HG03460 (cell line): ENCODE measurements around the gene IFI16.
"Not testable (repeated sequence)": the region's sequence is repeated elsewhere in the genome, so short reads cannot be mapped to it uniquely, and the experiment has no call there.

Source experiments
- ATAC-seq: cut with Tn5 transposase; IDR thresholded peaks from one replicate; pipeline ENCODE4 v1.9.1; 2021; ENCODE audit not compliant: unreplicated experiment

Gene IFI16

GRCh38 chr1:159007726-159008125, 2.0 kb upstream of the IFI16 start:
- no peak for ATAC-seq

GRCh38 chr1:159008744-159009188, 941 bp upstream of the IFI16 start:
- peak; percentile 74 for ATAC-seq

DNA sequence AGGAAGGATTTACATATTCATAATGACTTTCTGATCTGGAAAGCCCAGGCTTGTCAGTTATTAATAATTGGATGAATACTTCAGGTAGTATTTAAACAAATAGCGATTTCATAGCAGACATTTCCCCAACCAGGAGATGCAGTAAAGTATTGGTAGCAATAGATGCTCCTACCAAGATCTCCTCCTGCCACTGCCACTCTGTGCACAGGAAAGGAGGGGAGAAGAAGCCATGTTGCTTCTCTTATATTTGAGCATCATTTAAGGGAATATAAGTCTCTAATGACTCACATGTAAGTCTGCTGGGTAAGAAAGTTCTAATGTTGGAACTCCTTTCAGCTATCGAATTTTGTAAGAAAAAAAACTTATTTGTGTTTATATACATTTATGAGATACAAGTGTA, 420 bp upstream of the IFI16 start:
- ATAC-seq, result no peak

DNA sequence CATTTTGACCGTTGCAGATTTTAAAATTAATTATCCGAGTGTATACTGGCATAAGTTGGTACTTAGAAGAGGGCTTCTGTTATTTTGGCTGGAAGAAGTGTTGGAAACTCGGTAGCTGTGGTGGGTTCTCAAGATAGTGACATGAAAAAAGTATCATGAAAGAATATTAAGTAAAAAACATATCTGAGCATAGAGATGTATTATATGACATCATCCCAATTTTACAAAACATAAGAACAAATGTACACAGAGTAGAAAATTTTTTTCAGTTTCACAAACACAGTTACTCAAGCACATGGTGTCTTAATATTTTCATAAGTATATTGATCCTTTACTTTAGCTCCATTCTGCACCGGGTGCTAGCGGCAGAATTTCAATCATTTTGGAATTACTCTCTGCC, 684 bp downstream of the IFI16 start:
- ATAC-seq, result no peak

- ATAC-seq, result not testable (repeated sequence)
Observed at GRCh38 chr1:159011001-159011400, 1.3 kb downstream of the IFI16 start.

DNA sequence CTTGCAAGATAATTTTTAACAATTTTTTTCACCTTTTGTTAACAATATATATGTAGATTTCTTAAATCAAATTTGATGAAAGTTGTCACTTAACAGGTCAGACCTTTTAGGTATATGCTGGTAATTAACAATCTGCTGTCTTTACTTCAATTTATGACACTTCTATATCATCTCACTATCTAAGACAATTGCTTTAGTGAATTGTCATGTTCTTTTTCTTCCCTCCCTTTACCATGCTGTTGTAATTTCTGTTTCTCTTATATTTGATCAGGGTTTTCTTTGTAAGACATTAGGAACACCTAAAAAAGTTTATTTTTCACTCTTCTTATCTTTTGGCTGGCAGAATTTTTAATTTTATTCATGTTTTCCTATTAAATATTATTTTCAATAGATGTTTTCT, 2.0 kb downstream of the IFI16 start:
- ATAC-seq, result no peak

- ATAC-seq, result peak; percentile 31
Observed at GRCh38 chr1:159012495-159012894, 2.8 kb downstream of the IFI16 start.

GRCh38 chr1:159014003-159014571, 4.4 kb downstream of the IFI16 start:
- ATAC-seq, result no peak

- ATAC-seq, result no peak
Observed at GRCh38 chr1:159014851-159015250, 5.1 kb downstream of the IFI16 start.

GRCh38 chr1:159015440-159015909, 5.8 kb downstream of the IFI16 start:
- ATAC-seq, result peak; percentile 95

DNA sequence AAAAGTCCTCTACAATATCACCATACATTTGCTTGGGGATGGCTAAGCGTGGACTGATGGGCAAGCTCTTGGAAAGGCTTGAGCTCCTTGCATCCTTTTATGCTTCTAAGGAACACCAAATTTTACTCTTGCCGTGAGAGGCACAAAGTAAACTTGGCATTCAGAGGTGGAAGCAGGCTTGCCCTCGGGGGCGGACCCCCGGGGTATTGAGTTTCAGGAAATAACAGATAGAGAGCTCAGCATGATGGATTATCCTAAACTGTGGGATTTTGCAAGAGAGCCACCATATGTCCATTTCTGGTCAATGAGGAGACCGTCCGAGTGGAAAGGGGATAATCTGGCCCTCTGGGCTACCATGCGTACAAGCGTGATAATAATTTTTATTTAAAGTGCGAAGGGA, 14.0 kb downstream of the IFI16 start:
- no peak for ATAC-seq

DNA sequence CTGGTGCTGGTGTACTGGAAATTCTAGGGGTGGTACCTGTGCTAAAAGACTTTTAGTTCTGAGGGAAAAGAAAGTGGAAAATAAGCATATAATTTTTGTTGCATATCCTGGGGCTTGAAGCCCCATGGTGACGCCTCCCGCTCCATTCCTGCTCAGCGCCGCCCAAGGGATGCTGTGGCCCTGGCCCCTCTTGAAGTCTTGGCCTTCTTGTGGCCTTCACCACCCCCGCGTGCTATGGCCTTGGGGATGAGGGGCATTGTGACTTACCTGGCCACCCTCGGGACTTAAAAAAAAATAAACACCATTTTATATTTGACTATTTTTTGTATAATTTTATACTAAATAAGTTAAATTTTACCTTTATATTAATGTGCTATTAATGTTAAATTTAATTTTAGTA, 15.3 kb downstream of the IFI16 start:
- no peak for ATAC-seq

- not testable (repeated sequence) for ATAC-seq
Observed at GRCh38 chr1:159026841-159027240, 17.1 kb downstream of the IFI16 start.

- no peak for ATAC-seq
Observed at GRCh38 chr1:159030311-159030710, 20.6 kb downstream of the IFI16 start.

- ATAC-seq, result no peak
Observed at GRCh38 chr1:159030877-159031447, 21.3 kb downstream of the IFI16 start.

GRCh38 chr1:159040206-159040605, 30.5 kb downstream of the IFI16 start:
- no peak for ATAC-seq

- no peak for ATAC-seq
Observed at GRCh38 chr1:159040893-159041724, 31.4 kb downstream of the IFI16 start.

- not testable (repeated sequence) for ATAC-seq
Observed at GRCh38 chr1:159046486-159046885, 36.8 kb downstream of the IFI16 start.

- ATAC-seq, result no peak
Observed at GRCh38 chr1:159051436-159051835, 41.7 kb downstream of the IFI16 start.

DNA sequence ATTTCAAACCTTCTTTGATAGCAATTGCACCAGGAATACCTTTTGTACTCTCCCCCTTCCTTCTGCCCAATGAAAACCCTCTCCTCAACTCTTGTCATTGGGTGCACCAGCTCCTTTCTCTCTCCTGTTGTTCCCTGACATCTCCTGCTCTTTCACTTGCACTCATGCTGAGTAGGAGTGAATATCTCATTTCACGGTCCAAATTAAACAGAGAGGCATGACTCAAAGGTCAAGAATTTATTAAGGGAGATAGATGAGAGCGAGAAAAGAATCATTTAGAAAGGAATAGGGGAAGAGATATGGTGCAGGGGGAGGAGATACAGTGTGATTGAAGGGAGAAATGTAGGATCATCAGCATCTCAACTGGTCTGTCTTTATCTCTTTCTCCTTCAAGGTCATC, 44.7 kb downstream of the IFI16 start:
- ATAC-seq, result no peak

DNA sequence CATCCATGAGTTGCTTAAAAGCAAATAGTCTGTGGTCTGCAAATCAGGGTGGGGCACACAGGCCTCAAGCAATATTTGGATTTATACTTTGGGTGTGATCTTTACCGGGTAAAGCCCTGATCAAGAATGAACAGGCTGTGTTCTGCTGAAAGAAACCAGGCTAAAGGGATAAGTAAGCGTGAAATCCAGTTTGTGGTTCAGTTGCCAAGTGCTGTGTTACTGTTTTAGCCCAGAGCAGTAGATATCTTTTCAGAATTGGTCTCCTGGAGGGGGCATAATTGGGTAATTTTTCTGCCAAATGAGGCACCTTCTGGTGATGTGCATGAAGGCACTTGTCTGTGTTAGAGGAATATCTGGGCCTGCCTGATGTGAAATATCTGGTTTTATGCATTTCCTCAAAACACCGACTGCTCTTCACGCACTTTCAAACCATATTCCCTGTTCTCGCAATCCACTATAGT, 45.5 kb downstream of the IFI16 start:
- no peak for ATAC-seq
